ENCODE results near the gene TBC1D1.

TBC1D1 gene

DNA sequence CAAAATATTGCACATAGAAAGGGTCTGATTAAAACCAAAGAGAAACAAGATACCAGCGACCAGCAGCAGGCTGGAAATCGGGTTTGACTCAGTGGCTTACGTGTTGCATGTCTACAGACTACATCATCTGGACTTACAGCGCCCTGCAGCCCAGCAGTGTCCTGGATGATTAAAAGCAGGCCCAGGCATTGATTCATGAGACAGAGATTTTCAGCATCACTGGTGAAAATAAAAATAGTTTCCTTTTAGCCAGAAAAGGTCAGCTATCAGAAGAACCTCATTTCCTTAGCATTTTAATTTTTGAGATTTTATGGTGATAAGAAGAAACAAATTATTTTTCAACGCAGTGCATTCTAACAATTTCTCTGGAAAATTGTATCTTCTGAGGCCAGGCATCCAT is 259.9 kb downstream of the TBC1D1 start:
- DNase-seq (ENCODE audit: low spot score) = no peak

DNA sequence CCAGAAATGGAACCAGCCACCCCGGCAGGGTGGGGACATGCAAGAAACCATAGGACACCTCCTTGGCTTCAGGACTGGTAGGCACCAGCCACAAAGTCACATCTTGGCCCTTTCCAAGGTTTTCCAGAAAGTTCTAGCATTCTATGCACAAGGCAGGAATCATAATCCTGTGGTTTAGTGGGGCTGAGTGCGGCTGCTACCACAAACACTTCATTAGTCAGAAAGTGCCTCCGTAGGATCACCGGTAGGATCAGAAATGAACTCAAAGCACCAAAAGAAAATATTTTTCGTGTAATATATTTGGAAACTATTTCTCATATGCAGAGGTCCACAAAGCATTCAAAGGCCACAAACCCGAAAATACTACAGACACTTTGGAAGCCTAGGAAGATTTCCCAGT is 261.0 kb downstream of the TBC1D1 start:
- DNase-seq (ENCODE audit: low spot score) = no peak

DNA sequence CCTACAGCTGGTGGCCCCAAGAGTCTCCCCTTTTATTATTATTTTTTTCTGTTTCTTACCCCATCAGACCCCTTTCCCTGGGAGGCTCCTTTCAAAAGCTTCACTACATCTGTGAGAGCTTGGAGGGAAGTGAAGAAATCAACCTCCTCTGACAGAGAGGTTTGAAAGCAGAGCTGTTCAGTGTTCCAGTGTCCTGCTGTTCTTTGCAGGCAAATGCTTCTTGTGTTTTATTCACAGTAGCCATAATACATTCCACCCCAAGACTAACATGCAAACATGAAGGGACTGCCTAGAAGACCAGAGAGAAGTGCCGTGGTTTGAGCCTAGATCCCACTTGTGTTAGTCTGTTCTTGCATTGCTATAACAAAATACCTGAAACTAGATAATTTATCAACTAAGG is 261.4 kb downstream of the TBC1D1 start:
- no peak for DNase-seq (ENCODE audit: low spot score)

DNA sequence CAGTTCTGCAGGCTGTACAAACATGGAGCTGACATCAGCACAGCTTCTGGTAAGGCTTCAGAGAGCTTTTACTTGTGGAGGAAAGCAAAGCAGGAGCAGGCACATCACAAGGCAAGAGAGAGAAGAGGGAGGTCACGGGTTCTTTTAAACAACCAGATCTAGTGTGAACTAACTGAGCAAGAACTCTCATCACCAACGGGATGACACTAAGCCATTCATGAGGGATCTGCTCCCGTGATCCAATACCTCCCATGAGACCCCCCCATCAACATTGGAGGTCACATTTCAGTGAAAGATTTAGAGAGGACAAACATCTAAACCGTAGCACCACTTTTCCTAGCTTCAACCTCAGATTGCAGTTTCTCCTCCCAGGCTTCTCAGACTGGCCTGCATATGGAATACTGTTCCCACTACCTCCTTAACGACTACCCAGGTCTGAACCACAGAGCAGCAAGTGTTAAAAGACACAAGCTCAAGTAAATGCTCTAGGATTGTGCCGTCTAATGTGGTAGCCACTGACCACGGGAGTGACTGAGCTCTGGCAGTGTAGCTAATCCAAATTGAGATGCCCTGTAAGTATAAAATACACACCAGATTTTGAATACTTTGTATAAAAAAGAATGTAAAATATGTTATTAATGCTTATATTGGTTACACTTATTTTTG is 262.0 kb downstream of the TBC1D1 start:
- no peak for DNase-seq (ENCODE audit: low spot score)

GRCh38 chr4:38153387-38153760 is 262.5 kb downstream of the TBC1D1 start:
- DNase-seq (ENCODE audit: low spot score) = no peak

DNA sequence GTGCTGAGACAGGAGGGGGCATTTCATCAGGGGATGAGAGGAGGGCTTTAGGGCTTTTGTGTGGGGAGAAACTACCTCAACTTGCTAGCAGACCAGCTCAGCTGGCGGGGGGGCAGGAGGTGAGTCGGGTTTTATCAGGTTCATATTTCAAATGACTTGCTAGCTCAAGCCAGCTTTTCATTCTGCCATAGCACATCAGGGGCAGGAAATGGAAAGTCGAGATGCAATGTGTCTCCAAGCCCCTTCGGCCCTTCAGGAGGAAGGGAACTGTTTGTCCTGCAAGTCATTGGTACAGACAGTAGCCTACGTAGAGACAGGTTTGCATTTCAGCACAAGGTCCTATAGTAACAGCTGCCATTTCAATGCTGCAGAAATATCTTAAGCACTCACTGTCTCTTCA is 263.4 kb downstream of the TBC1D1 start:
- no peak for DNase-seq (ENCODE audit: low spot score)

DNA sequence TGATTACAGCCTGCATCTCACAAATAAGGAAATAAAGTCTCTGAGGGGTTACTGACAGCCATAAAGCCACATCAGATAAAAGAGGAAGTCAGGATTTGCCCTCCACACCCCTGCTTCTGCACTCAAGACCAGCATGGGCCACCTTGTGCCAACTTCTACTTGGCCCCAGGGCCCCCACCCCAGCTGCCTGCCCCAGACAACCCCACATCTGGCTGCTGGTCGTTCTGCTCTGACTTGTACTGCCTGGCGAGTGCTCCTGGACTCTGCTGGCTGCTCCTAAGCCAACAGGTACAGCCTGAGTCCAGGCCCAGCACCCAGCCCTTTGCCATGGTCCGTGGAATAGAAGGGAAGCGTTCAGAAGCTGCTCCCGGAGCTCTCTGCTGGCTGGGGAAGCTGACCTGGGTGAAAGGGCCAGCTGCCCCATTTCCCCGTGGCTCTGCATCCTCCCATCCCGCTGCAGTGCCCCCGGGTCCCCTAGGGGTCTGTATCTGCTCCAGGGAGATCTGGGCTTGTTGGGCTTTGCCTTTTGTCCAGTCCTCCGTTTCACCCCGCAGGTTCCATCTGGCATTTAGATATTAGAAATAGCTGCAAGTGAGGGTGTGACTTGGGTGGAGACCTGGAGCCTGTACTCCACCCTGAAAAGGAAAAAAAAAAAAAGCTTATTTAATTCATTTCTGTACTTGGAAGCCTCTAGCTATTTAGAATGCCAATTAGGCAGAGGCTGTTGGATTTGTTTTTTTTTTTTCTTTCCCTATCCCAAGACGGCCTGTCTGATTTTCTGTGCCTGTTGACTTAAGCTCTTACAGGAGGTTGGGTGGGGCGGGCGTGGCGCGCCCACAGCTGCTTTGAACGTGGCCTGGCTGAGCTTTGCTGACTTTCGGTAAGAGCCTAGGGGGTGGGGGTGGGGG is 264.1 kb downstream of the TBC1D1 start:
- no peak for DNase-seq (ENCODE audit: low spot score)

DNA sequence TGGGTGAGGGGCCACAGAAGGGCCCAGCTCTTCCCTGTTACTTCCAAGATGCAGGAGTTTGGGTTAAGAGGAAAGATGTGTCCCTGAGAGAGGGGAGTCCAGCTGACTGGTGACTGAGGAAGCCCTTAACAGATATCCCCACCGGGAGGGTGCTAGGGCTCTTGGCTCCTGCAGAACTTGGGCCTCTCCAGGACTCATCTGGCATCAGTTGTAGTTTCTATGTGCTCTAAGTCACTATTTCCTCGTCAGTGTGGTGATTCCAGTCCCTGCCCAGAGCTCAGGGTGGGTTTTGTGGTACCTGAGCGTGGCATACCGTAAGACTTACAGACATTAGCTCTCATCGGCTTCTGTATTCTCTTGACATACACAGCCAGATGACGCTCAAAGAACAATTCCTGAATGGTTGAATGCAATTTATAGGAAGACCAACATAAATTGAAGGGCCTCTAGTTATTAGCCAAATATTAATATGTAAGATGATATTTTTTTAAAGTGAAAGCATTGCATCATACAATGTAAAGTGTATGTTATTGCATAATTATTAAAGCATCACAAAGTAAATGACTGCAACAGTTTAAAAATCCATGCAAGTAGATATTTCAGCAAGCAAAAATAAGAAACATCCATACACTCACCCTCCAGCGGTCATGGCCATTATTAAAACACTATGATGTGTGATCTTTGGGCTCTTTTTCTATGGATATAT is 264.9 kb downstream of the TBC1D1 start:
- no peak for DNase-seq (ENCODE audit: low spot score)

DNA sequence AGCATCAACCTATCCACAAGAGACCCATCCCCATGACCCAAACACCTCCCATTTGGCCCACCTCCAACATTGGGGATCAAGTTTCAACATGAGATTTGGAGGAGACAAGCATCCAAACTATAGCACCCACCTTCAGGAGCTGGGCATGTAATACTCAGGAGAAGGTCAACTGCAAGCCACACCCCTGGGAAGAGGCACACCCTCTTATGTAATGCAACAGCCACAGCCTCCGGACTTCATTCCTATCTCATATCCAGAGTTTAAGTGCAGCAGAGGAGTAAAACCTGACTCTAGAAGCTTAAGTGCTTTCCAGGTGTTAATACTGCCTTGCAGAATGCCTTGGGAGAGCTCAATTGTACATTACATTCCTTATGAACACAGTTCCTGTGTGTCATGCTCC is 266.7 kb downstream of the TBC1D1 start:
- no peak for DNase-seq (ENCODE audit: low spot score)

GRCh38 chr4:38160487-38161207 is 269.8 kb downstream of the TBC1D1 start:
- no peak for DNase-seq (ENCODE audit: low spot score)

- DNase-seq (ENCODE audit: low spot score) = no peak
These were observed 270.6 kb downstream of the TBC1D1 start for GRCh38 chr4:38161208-38162113.

- no peak for DNase-seq (ENCODE audit: low spot score)
These were observed 271.4 kb downstream of the TBC1D1 start for GRCh38 chr4:38162240-38162784.

DNA sequence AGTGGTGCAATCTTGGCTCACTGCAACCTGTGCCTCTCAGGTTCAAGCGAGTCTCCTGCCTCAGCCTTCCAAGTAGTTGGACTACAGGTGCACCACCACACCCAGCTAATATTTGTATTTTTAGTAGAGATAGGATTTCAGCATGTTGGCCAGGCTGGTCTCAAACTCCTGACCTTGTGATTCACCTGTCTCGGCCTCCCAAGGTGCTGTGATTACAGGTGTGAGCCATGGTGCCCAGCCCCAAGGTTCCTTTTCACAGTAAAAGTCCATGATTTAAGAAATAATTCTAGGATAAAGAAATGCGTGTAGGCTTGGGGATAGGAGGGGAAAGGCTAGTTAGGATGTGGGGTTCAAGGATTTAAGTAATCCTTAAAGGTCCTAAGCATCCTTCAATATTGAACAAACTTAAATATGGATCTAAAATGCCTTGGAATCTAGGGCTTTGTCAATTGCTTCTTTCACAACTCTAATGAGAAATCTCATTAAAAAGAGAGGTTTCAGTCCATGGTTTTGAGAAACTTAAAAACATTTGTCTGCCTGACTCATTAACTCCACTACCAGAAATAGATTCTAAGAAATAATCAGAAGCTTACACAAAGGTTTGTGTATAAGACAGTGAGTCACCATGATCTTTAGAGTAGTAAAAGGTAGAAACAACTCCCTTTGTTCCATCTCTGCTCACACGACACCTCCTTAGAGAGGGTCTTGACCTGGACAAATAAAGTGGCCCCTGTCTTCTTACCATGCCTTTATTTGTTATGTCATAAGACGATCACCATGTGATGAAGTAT is 272.5 kb downstream of the TBC1D1 start:
- DNase-seq (ENCODE audit: low spot score) = no peak

GRCh38 chr4:38164346-38164745 is 273.5 kb downstream of the TBC1D1 start:
- no peak for DNase-seq (ENCODE audit: low spot score)

DNA sequence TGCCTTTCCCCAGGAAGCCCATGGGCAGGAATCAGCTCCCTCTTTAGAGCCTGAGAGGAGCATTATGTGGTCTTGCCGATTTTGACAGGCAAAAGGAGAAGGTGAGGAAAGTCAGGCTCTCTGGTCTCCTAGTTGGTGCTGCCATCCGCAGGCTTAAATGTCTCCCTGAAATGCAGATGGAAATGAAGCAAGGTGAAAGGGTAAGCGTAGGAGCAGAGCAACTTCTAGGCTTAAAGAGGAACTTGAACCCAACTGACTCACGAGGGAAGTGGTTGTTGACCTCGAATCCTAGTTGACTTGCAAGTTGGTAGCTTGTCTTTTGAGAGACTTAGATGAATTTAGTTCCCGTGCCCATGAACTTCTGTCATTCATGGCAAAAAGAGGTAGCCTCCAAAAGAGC is 275.2 kb downstream of the TBC1D1 start:
- no peak for DNase-seq (ENCODE audit: low spot score)

- DNase-seq (ENCODE audit: low spot score) = peak; percentile 71
These were observed 275.9 kb downstream of the TBC1D1 start for GRCh38 chr4:38166768-38167167.

- no peak for DNase-seq (ENCODE audit: low spot score)
These were observed 277.1 kb downstream of the TBC1D1 start for GRCh38 chr4:38167973-38168372.

DNA sequence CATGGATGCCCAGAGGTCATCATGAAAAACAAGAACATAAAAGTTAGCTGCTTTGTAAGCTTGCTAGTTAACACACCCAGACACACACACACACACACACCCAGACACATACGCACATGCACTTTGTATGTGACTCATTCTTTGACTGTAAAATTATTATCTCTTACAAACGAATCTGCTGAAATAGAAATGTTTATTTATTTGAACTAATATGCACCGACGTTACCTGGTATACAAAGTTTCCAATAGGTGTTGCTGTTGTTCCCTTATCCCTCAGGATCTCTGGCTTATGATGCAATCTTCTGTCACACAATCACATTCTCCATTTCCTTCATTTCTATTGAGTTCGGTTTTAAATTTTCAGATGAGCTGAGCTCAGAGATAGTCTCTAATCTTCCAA is 278.6 kb downstream of the TBC1D1 start:
- no peak for DNase-seq (ENCODE audit: low spot score)

DNA sequence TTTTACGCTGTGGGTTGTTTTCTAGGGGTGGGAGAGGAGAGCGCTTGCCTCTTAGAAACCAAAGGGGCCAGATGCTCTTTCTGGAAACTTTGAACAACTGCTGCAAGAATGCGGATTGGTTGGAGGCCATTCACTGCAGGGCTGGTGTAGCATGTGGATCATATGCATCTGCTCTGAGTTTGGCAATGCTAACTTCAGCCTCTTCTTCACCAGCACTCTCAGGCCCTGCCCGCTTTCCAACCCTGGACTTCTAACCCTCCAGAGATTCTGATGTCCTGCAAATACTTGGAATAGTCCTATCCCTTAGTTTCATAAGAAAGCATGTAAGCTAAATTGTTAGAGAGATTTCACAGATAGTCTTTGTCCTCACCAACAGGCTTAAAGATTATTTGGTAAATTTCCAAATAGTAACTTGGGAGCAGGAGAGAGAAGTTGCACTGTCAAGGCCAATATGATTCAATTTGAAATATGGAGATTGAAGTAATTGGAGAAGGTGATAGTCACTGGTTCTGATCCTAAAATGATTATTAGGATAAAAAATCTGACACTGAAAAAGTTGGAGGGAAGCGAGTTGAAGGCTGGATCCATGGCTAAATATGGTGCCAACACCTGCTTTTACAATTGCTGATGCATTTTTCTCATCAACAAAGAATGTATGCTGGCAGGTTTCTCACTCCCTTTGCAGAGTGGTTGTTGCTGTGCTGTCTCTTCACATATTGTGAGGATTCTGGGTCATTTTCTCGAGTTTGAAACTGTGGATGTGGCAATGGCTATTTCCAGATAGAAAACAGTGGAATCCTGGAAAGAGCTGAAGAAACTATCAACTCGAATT is 279.7 kb downstream of the TBC1D1 start:
- DNase-seq (ENCODE audit: low spot score) = no peak

Data from putamen (tissue), 1 donor.